B cell (primary cell): ENCODE measurements around the gene PSMD3. TPM values are rescaled to one million over a fixed set of nuclear protein-coding genes. Genes with fewer than 3 reads are reported as not detected.

ENCODE experiments used
- ATAC-seq: fragments of 200-7000 bp; cut with Tn5 transposase; one replicate; pipeline ENCODE4 v1.10.0; 2021; ENCODE audit warnings: low read depth, mild to moderate bottlenecking, moderate number of reproducible peaks, moderate library complexity
- CTCF ChIA-PET: fragments of 350-600 bp; sonication (Branson Sonifier 250); formaldehyde crosslinking; loops from one replicate; lab custom pipeline; 2021; ENCODE audit warnings: antibody characterized with exemption, inconsistent platforms; lab: Charles Lee
- POLR2A ChIA-PET: fragments of 350-600 bp; sonication (Branson Sonifier 250); formaldehyde crosslinking; loops from one replicate; lab custom pipeline; 2021; ENCODE audit warnings: antibody characterized with exemption; lab: Charles Lee
- DNase-seq: peaks from one replicate; pipeline ENCODE4 v3.0.0; 2013
- H2AFZ ChIP-seq: 2 replicates; pipeline ENCODE4 v1.6.1; 2012; ENCODE audit warnings: mild to moderate bottlenecking, low read depth, low read length; ENCODE audit not compliant: insufficient read depth, poor library complexity, severe bottlenecking
- H3K27ac ChIP-seq, 2 donors: 1 replicate in 1 of 2; 2 replicates in 1 of 2; pipeline ENCODE4 v1.5.1; 2012 to 2013; ENCODE audit warnings: low read length in 2 of 2, mild to moderate bottlenecking in 2 of 2, moderate library complexity in 1 of 2
- H3K27me3 ChIP-seq, 4 experiments: fragments of 200-600 bp in 1 of 4; sonication (generic) in 1 of 4; replicated peaks in 1 of 4; 1 replicate in 2 of 4; 2 replicates in 2 of 4; pipeline versions ENCODE4 v1.6.1 to v1.7.0; 2013 to 2016; ENCODE audit warnings: low read length in 3 of 4, mild to moderate bottlenecking in 2 of 4, mixed read lengths in 1 of 4, moderate library complexity in 1 of 4; ENCODE audit not compliant: insufficient read depth in 4 of 4, control insufficient read depth in 3 of 4; ENCODE audit errors: control extremely low read depth in 1 of 4
- H3K36me3 ChIP-seq, 2 experiments: replicated peaks in 1 of 2; 1 replicate in 1 of 2; 2 replicates in 1 of 2; pipeline versions ENCODE4 v1.6.1 to v1.7.1; 2013; ENCODE audit warnings: low read length in 1 of 2; ENCODE audit not compliant: insufficient read depth in 2 of 2, control insufficient read depth in 1 of 2; ENCODE audit errors: control extremely low read depth in 1 of 2, extremely low read depth in 1 of 2
- H3K4me1 ChIP-seq, 2 donors: fragments of 200-600 bp in 1 of 2; sonication (generic) in 1 of 2; 1 replicate in 1 of 2; 2 replicates in 1 of 2; pipeline versions ENCODE4 v1.5.1 to v1.6.1; 2013 to 2017; ENCODE audit warnings: low read length in 2 of 2; ENCODE audit not compliant: control insufficient read depth in 2 of 2, insufficient read depth in 2 of 2
- H3K4me2 ChIP-seq: replicated peaks from 2 replicates; pipeline ENCODE3; 2012; ENCODE audit warnings: mild to moderate bottlenecking, low read depth, low read length; ENCODE audit not compliant: poor library complexity, severe bottlenecking
- H3K4me3 ChIP-seq, 5 experiments: fragments of 200-600 bp in 1 of 5; sonication (generic) in 1 of 5; 1 replicate in 3 of 5; 2 replicates in 2 of 5; pipeline versions ENCODE4 v1.5.1 to v1.7.0; 2011 to 2016; ENCODE audit warnings: low read length in 4 of 5, mild to moderate bottlenecking in 4 of 5, low read depth in 2 of 5, control low read depth in 1 of 5, moderate library complexity in 1 of 5; ENCODE audit not compliant: insufficient read depth in 1 of 5; ENCODE audit errors: control extremely low read depth in 1 of 5, extremely low read depth in 1 of 5
- H3K79me2 ChIP-seq: fragments of 200-600 bp; sonication (generic); one replicate; pipeline ENCODE4 v1.6.0; 2016; ENCODE audit warnings: low read length; ENCODE audit not compliant: control insufficient read depth, insufficient read depth
- H3K9ac ChIP-seq: fragments of 200-600 bp; sonication (generic); 2 replicates; pipeline ENCODE4 v1.6.1; 2017; ENCODE audit warnings: mild to moderate bottlenecking, low read length, moderate library complexity
- H3K9me3 ChIP-seq, 3 donors: one replicate each; pipeline versions ENCODE4 v1.6.1 to v1.7.1; 2013; ENCODE audit warnings: low read length in 2 of 3; ENCODE audit not compliant: control insufficient read depth in 2 of 3, insufficient read depth in 1 of 3; ENCODE audit errors: control extremely low read depth in 1 of 3
- H4K20me1 ChIP-seq: 2 replicates; pipeline ENCODE4 v1.6.0; 2012; ENCODE audit warnings: mild to moderate bottlenecking, low read length; ENCODE audit not compliant: insufficient read depth, control insufficient read depth, poor library complexity, severe bottlenecking
- H3K27ac Mint-ChIP-seq: one replicate; pipeline ENCODE4 v1.8.0; 2021; ENCODE audit warnings: mixed read lengths
- H3K27me3 Mint-ChIP-seq: one replicate; pipeline ENCODE4 v1.8.0; 2021; ENCODE audit warnings: mixed read lengths
- H3K4me1 Mint-ChIP-seq: one replicate; pipeline ENCODE4 v1.8.0; 2021; ENCODE audit warnings: mixed read lengths
- H3K4me3 Mint-ChIP-seq: one replicate; pipeline ENCODE4 v1.8.0; 2021; ENCODE audit warnings: mixed read lengths
- H3K9me3 Mint-ChIP-seq: one replicate; pipeline ENCODE4 v1.8.0; 2022; ENCODE audit warnings: mixed read lengths; ENCODE audit not compliant: insufficient read depth
- CTCF ChIP-seq: fragments of 200-600 bp; IDR thresholded peaks from one replicate; pipeline ENCODE4 v1.8.0; 2022; ENCODE audit warnings: antibody characterized with exemption, mild to moderate bottlenecking
- EZH2 ChIP-seq: IDR thresholded peaks from 2 replicates; pipeline ENCODE4 v1.6.1; 2012; ENCODE audit warnings: borderline replicate concordance, low read depth, mild to moderate bottlenecking, moderate library complexity, low read length; ENCODE audit not compliant: insufficient read depth, poor library complexity, severe bottlenecking
- WGBS: methylation state at CpG from one replicate; pipeline ENCODE4 v1.1.5; 2013; ENCODE audit warnings: missing lambda C conversion rate; ENCODE audit not compliant: insufficient coverage; 5-methylcytosine and 5-hydroxymethylcytosine counted together
- intact Hi-C: fragments of 100-400 bp; cut with micrococcal nuclease; formaldehyde crosslinking; loops from one replicate; pipeline ENCODE4 v1.10.0; 2022
- polyA plus RNA-seq: library from polyadenylated mRNA; depleted of rRNA; stranded (reverse); fragments of >200 nt; gene quantifications from 2 replicates; pipeline ENCODE4 v1.2.3, GENCODE V29; 2012
- total RNA-seq, 2 donors: library from RNA; stranded (reverse); fragments of 120-200 nt in 1 of 2; gene quantifications; 1 replicate in 1 of 2; 2 replicates in 1 of 2; pipeline versions ENCODE4 v1.2.3 to v1.2.4, GENCODE V29; 2013 to 2022

PSMD3 gene
- total and polyA plus RNA-seq, 2 donors (not counting 1 experiment from before 2014, with no cell fraction given) = 72.6 to 76.6 TPM

- peak overlapping the region; percentile 95 for H3K4me2 ChIP-seq
- POLR2A ChIA-PET = interaction anchor here (0.9 to 2.9 kb wide), 2 partner anchors 23 to 54 kb away, joined by 3 to 12 read pairs; partner anchors contain the start of genes LRRC3C and ORMDL3
- H3K4me1 ChIP-seq = peaks cover 25 to 26% of the 10 kb centered on the region in 2 donors
- Mint-ChIP-seq H3K27me3 (no peaks in the 10 kb centered on the region), H3K4me1 (peaks cover 38% of the 10 kb centered on the region), H3K27ac (peak overlapping the region; percentile 95), H3K9me3 (no peaks in the 10 kb centered on the region), H3K4me3 (peak overlapping the region; percentile 96)
- H3K4me3 ChIP-seq = peak overlapping the region; percentile 64 to 93 (median 91)
- 0% methylated on average over 1 of the region's 7 CpGs for WGBS
- H3K36me3 ChIP-seq = peaks cover 0 to 29% of the 10 kb centered on the region in 2 experiments
- peak overlapping the region; percentile 9 for H2AFZ ChIP-seq
- no peaks in the 10 kb centered on the region for H3K27me3 ChIP-seq
- DNase-seq = peak; percentile 28
- peak overlapping the region; percentile 97 for H3K9ac ChIP-seq
- intact Hi-C loops = loop anchor here (2.0 to 10.0 kb wide), 5 partner anchors 117 to 577 kb away; partner anchors contain the start of genes CDK12, FBXL20, IKZF3 and STARD3
- peak overlapping the region; percentile 92 to 97 for H3K27ac ChIP-seq
- TF ChIP-seq EZH2 (no peak), CTCF (no peak)
- H4K20me1 ChIP-seq = peaks cover 23% of the 10 kb centered on the region
- CTCF ChIA-PET = interaction anchor here (0.6 to 8.1 kb wide), 11 partner anchors 24 to 359 kb away, joined by 3 to 97 read pairs (median 3); partner anchors contain the start of genes LRRC3C, MED24 and ORMDL3
- no peak for ATAC-seq
- H3K9me3 ChIP-seq = no peaks in the 10 kb centered on the region
- H3K79me2 ChIP-seq = peaks cover 40% of the 10 kb centered on the region
Measured at GRCh38 chr17:39981766-39982375, 1.3 kb downstream of the PSMD3 start.

GRCh38 chr17:39988206-39988810 lies 7.7 kb downstream of the PSMD3 start:
- no peaks in the 10 kb centered on the region for H3K27me3 ChIP-seq
- H3K4me3 ChIP-seq = no peak overlapping the region
- Mint-ChIP-seq H3K27me3 (no peaks in the 10 kb centered on the region), H3K4me3 (no peak overlapping the region), H3K27ac (no peak overlapping the region), H3K4me1 (peaks cover 3% of the 10 kb centered on the region), H3K9me3 (no peaks in the 10 kb centered on the region)
- POLR2A ChIA-PET = no interaction called here
- H4K20me1 ChIP-seq = peaks cover 45% of the 10 kb centered on the region
- TF ChIP-seq CTCF = no peak
- TF ChIP-seq EZH2 = no peak
- peaks cover 23% of the 10 kb centered on the region for H3K79me2 ChIP-seq
- CTCF ChIA-PET = interaction anchor here (1.4 kb wide), 1 partner anchor 88 kb away, joined by 3 read pairs; no protein-coding TSS in a partner anchor
- H2AFZ ChIP-seq = no peak overlapping the region
- no peak overlapping the region for H3K27ac ChIP-seq
- H3K36me3 ChIP-seq = peaks cover 8 to 90% of the 10 kb centered on the region in 2 experiments
- H3K9ac ChIP-seq = no peak overlapping the region
- DNase-seq = no peak
- no peaks in the 10 kb centered on the region for H3K9me3 ChIP-seq
- intact Hi-C loops = loop anchor here (10.0 kb wide), 1 partner anchor 584 kb away; the partner anchor contains the start of gene FBXL20
- no peak for ATAC-seq
- no peak overlapping the region for H3K4me2 ChIP-seq
- WGBS = 92% methylated on average over 11 of the region's 11 CpGs
- peaks cover 0 to 3% of the 10 kb centered on the region in 2 donors for H3K4me1 ChIP-seq
